Measurements from ENCODE around the gene MECR.

DNA sequence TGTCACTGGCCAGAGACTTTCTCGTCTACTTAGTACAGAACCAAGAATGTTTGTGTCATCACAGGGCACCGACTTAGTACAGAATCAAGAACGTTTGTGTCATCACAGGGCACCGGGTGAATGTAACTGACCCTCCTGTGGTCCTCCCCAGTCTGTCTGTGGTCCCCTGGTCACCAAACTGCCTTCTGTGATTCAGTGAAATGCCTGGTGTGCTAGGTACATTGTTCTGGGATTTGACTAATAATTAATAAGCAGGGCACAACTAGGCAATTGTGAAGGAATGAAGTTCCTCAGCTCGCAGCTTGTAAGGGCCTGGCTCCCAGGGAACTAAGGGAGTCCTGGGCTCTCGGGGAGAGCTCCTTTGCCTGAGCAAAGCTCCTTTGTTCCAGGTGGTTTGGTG, 7.2 kb downstream of the MECR start:
- TF ChIP-seq, protein P1, sequence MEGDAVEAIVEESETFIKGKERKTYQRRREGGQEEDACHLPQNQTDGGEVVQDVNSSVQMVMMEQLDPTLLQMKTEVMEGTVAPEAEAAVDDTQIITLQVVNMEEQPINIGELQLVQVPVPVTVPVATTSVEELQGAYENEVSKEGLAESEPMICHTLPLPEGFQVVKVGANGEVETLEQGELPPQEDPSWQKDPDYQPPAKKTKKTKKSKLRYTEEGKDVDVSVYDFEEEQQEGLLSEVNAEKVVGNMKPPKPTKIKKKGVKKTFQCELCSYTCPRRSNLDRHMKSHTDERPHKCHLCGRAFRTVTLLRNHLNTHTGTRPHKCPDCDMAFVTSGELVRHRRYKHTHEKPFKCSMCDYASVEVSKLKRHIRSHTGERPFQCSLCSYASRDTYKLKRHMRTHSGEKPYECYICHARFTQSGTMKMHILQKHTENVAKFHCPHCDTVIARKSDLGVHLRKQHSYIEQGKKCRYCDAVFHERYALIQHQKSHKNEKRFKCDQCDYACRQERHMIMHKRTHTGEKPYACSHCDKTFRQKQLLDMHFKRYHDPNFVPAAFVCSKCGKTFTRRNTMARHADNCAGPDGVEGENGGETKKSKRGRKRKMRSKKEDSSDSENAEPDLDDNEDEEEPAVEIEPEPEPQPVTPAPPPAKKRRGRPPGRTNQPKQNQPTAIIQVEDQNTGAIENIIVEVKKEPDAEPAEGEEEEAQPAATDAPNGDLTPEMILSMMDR (conservative IDR thresholded peaks at IDR 0.05 in 1 of 2, IDR thresholded peaks at IDR 0.05 in 1 of 2; ENCODE audit: extremely low read depth in 1 of 2, insufficient read depth in 1 of 2, low read depth in 1 of 2, low read length in 2 of 2) = no peak
- no peak for TF ChIP-seq EZH2 (IDR thresholded peaks at IDR 0.05; ENCODE audit: borderline replicate concordance, low read length)

All from mammary epithelial cell (primary cell).